GM23338 (cell line): ENCODE results near the gene SGK1. TPM values are rescaled to one million over a fixed set of nuclear protein-coding genes. Genes with fewer than 3 reads are reported as not detected.

ENCODE experiments used
- ATAC-seq: fragments of 200-7000 bp; cut with Tn5 transposase; 3 replicates; pipeline ENCODE4 v1.9.1; 2020
- DNase-seq: peaks from one replicate; pipeline ENCODE4 v3.0.0-alpha.2; 2015; ENCODE audit warnings: low spot score
- H2AFZ ChIP-seq: fragments of 200-600 bp; sonication (generic); 2 replicates; pipeline ENCODE4 v1.8.0; 2016; ENCODE audit warnings: antibody characterized with exemption, mild to moderate bottlenecking, moderate library complexity
- H3F3A ChIP-seq: fragments of 200-600 bp; sonication (generic); replicated peaks from 2 replicates; pipeline ENCODE4 v1.8.0; 2017; ENCODE audit warnings: antibody characterized with exemption, mixed run types, low read depth
- H3K27ac ChIP-seq: fragments of 200-600 bp; sonication (generic); 2 replicates; pipeline ENCODE4 v1.6.1; 2016; ENCODE audit warnings: low read depth
- H3K27me3 ChIP-seq: fragments of 200-600 bp; sonication (generic); 2 replicates; pipeline ENCODE4 v1.8.0; 2016; ENCODE audit warnings: mild to moderate bottlenecking, mixed run types, moderate library complexity; ENCODE audit not compliant: insufficient read depth
- H3K36me3 ChIP-seq: fragments of 200-600 bp; sonication (generic); 2 replicates; pipeline ENCODE4 v1.8.0; 2016; ENCODE audit warnings: mild to moderate bottlenecking; ENCODE audit not compliant: insufficient read depth
- H3K4me1 ChIP-seq: fragments of 200-600 bp; sonication (generic); 2 replicates; pipeline ENCODE4 v1.8.0; 2016; ENCODE audit warnings: mild to moderate bottlenecking, moderate library complexity; ENCODE audit not compliant: insufficient read depth
- H3K4me2 ChIP-seq: fragments of 200-600 bp; sonication (generic); 2 replicates; pipeline ENCODE4 v1.7.1; 2017; ENCODE audit warnings: mixed run types
- H3K4me3 ChIP-seq: fragments of 200-600 bp; sonication (generic); 2 replicates; pipeline ENCODE4 v1.6.1; 2016; ENCODE audit warnings: mixed run types
- H3K79me2 ChIP-seq: fragments of 200-600 bp; sonication (generic); replicated peaks from 2 replicates; pipeline ENCODE4 v1.8.0; 2017; ENCODE audit warnings: mild to moderate bottlenecking; ENCODE audit not compliant: insufficient read depth
- H3K9me2 ChIP-seq: fragments of 200-600 bp; sonication (generic); 2 replicates; pipeline ENCODE4 v1.8.0; 2017; ENCODE audit not compliant: insufficient read depth
- H4K20me1 ChIP-seq: fragments of 200-600 bp; sonication (generic); replicated peaks from 2 replicates; pipeline ENCODE4 v1.8.0; 2017; ENCODE audit warnings: mild to moderate bottlenecking; ENCODE audit not compliant: insufficient read depth
- H3K27ac Mint-ChIP-seq: 2 replicates; pipeline ENCODE4 v1.8.0; 2020; ENCODE audit warnings: inconsistent platforms, mild to moderate bottlenecking, moderate library complexity, mixed read lengths
- H3K27me3 Mint-ChIP-seq: 3 replicates; pipeline ENCODE4 v1.8.0; 2022; ENCODE audit warnings: low read depth, mild to moderate bottlenecking, moderate library complexity, mixed read lengths, inconsistent platforms; ENCODE audit not compliant: insufficient read depth, poor library complexity
- H3K36me3 Mint-ChIP-seq: 3 replicates; pipeline ENCODE4 v1.8.0; 2021; ENCODE audit warnings: low read depth, mild to moderate bottlenecking, inconsistent platforms, moderate library complexity, mixed read lengths
- H3K4me1 Mint-ChIP-seq: 3 replicates; pipeline ENCODE4 v1.8.0; 2020; ENCODE audit warnings: mild to moderate bottlenecking, inconsistent platforms, mixed read lengths
- H3K4me3 Mint-ChIP-seq: 3 replicates; pipeline ENCODE4 v1.8.0; 2021; ENCODE audit warnings: moderate library complexity, mild to moderate bottlenecking, inconsistent platforms, mixed read lengths
- H3K9me3 Mint-ChIP-seq: 3 replicates; pipeline ENCODE4 v1.8.0; 2020; ENCODE audit warnings: moderate library complexity, mild to moderate bottlenecking, inconsistent platforms, mixed read lengths
- CREB1 ChIP-seq: fragments of 250-450 bp; sonication (Bioruptor Pico); IDR thresholded peaks from 2 replicates; pipeline ENCODE4 v1.5.0; 2020; ENCODE audit warnings: low read depth, mild to moderate bottlenecking, moderate library complexity
- EZH2phosphoT487 ChIP-seq: fragments of 200-600 bp; sonication (generic); IDR thresholded peaks from one replicate; pipeline ENCODE4 v1.8.1; 2018; ENCODE audit warnings: antibody characterized with exemption; ENCODE audit not compliant: unreplicated experiment
- JUNB ChIP-seq: IDR thresholded peaks from one replicate; pipeline ENCODE4 v1.6.1; 2016; ENCODE audit warnings: antibody characterized with exemption; ENCODE audit not compliant: unreplicated experiment
- NANOG ChIP-seq: IDR thresholded peaks from 2 replicates; pipeline ENCODE4 v1.6.1; 2016; ENCODE audit warnings: antibody characterized with exemption, borderline replicate concordance
- POLR2AphosphoS5 ChIP-seq: IDR thresholded peaks from 2 replicates; pipeline ENCODE4 v1.6.1; 2016; ENCODE audit warnings: antibody characterized with exemption, low read depth
- REST ChIP-seq: IDR thresholded peaks from one replicate; pipeline ENCODE4 v1.6.1; 2018; ENCODE audit warnings: antibody characterized with exemption; ENCODE audit not compliant: unreplicated experiment
- STAT1 ChIP-seq: IDR thresholded peaks from one replicate; pipeline ENCODE4 v1.6.1; 2016; ENCODE audit warnings: antibody characterized with exemption; ENCODE audit not compliant: unreplicated experiment
- ZNF114 ChIP-seq: fragments of 250-450 bp; sonication (Bioruptor Pico); IDR thresholded peaks from 2 replicates; pipeline ENCODE4 v1.5.0; 2020; ENCODE audit warnings: mild to moderate bottlenecking, moderate library complexity
- ZNF331 ChIP-seq: fragments of 250-450 bp; sonication (Bioruptor Pico); IDR thresholded peaks from 2 replicates; pipeline ENCODE4 v1.5.0; 2020; ENCODE audit warnings: low read depth, mild to moderate bottlenecking, moderate library complexity
- ZNF462 ChIP-seq: fragments of 250-450 bp; sonication (Bioruptor Pico); IDR thresholded peaks from 2 replicates; pipeline ENCODE4 v1.5.0; 2020; ENCODE audit warnings: mild to moderate bottlenecking, moderate library complexity
- polyA plus RNA-seq: library from polyadenylated mRNA; unstranded; fragments of >200 nt; fragmentation: Nextera tagmentation; extraction: Ambion mirVana; gene quantifications from 2 replicates; pipeline ENCODE4 v1.2.1, GENCODE V29; 2016
- total RNA-seq: library from RNA; depleted of rRNA; stranded (reverse); fragments of >200 nt; shearing (Covaris generic); gene quantifications from 2 replicates; pipeline ENCODE4 v1.2.3, GENCODE V29; 2014
- TF ChIP-seq, protein P1 (sequence below): IDR thresholded peaks from 2 replicates; pipeline ENCODE4 v1.6.1; 2016; ENCODE audit warnings: antibody characterized with exemption

The SGK1 gene
- total and polyA plus RNA-seq, 2 experiments from 2014 or later, result 16.3 to 37.2 TPM

- TF ChIP-seq STAT1, result no peak
- TF ChIP-seq CREB1 (CRISPR knock-in tag), result no peak
- TF ChIP-seq REST, result no peak
Measured at GRCh38 chr6:134361011-134361410, 43.1 kb upstream of the SGK1 start (continued).

DNA sequence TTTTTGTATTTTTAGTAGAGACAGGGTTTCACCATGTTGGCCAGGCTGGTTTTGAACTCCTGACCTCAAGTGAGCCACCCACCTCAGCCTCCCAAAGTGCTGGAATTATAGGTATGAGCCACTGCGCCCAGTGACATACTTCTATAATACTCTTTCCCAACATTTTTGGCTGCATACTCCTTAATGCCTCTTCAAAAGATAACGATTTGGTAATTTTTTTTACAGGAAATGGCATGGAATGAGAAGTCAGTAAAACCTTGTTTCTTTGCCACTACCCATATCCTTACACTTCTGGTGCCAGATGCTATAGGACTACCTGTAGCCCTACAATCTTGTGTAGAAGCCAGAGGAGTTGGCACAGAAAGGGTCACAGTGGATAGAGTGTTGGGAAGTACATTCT, 41.4 kb upstream of the SGK1 start:
- no peaks in the 10 kb centered on the region for H3K27me3 ChIP-seq
- no peak overlapping the region for H3K4me2 ChIP-seq
- H3K27ac ChIP-seq, result no peak overlapping the region
- no peaks in the 10 kb centered on the region for H4K20me1 ChIP-seq
- Mint-ChIP-seq H3K27ac (no peak overlapping the region), H3K4me3 (no peak overlapping the region), H3K4me1 (peaks cover 12% of the 10 kb centered on the region; the same call in 2 of the 3 replicates), H3K27me3 (peaks cover 4% of the 10 kb centered on the region), H3K9me3 (peaks cover 19% of the 10 kb centered on the region), H3K36me3 (peaks cover 21% of the 10 kb centered on the region; the same call in 2 of the 3 replicates)
- peaks cover 4% of the 10 kb centered on the region; the same call in 1 of the 2 replicates for H3K9me2 ChIP-seq
- no peaks in the 10 kb centered on the region for H3K79me2 ChIP-seq
- H3K36me3 ChIP-seq, result no peaks in the 10 kb centered on the region
- peaks cover 9% of the 10 kb centered on the region; the same call in 1 of the 2 replicates for H3K4me1 ChIP-seq
- no peak for DNase-seq
- H2AFZ ChIP-seq, result no peak overlapping the region
- ATAC-seq, result no peak
- no peak overlapping the region for H3K4me3 ChIP-seq
- no peaks in the 10 kb centered on the region for H3F3A ChIP-seq
- no peak for TF ChIP-seq ZNF114
- TF ChIP-seq, protein P1, sequence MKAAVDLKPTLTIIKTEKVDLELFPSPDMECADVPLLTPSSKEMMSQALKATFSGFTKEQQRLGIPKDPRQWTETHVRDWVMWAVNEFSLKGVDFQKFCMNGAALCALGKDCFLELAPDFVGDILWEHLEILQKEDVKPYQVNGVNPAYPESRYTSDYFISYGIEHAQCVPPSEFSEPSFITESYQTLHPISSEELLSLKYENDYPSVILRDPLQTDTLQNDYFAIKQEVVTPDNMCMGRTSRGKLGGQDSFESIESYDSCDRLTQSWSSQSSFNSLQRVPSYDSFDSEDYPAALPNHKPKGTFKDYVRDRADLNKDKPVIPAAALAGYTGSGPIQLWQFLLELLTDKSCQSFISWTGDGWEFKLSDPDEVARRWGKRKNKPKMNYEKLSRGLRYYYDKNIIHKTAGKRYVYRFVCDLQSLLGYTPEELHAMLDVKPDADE, result no peak
- no peak for TF ChIP-seq POLR2AphosphoS5
- TF ChIP-seq JUNB, result no peak
- no peak for TF ChIP-seq REST
- TF ChIP-seq ZNF462 (CRISPR knock-in tag), result no peak
- TF ChIP-seq EZH2phosphoT487, result no peak
- TF ChIP-seq CREB1 (CRISPR knock-in tag), result no peak
- no peak for TF ChIP-seq NANOG
- no peak for TF ChIP-seq ZNF331 (CRISPR knock-in tag)
- no peak for TF ChIP-seq STAT1
